Astrocyte (in vitro differentiated cells and primary cell): ENCODE data around the gene CACNA1D. TPM values are rescaled to one million over a fixed set of nuclear protein-coding genes. Genes with fewer than 3 reads are reported as not detected.

ENCODE experiments used
- DNase-seq: peaks from one replicate; pipeline ENCODE4 v3.0.0-alpha.2; 2010; ENCODE audit warnings: low read depth
- FAIRE-seq: peaks from 2 replicates; lab custom pipeline; 2011; peaks lifted over from hg19 to GRCh38; lab: Jason Lieb, UNC
- H2AFZ ChIP-seq: 2 replicates; pipeline ENCODE4 v1.6.0; 2012; ENCODE audit warnings: low read depth, low read length, inconsistent platforms
- H3K27ac ChIP-seq: 2 replicates; pipeline ENCODE4 v1.5.1; 2011; ENCODE audit warnings: low read depth, low read length, inconsistent platforms
- H3K27me3 ChIP-seq: 2 replicates; pipeline ENCODE4 v1.6.0; 2011; ENCODE audit warnings: low read length, inconsistent platforms; ENCODE audit not compliant: insufficient read depth
- H3K36me3 ChIP-seq: 2 replicates; pipeline ENCODE4 v1.5.1; 2011; ENCODE audit warnings: low read length, inconsistent platforms; ENCODE audit not compliant: insufficient read depth
- H3K4me1 ChIP-seq: 2 replicates; pipeline ENCODE4 v1.5.1; 2011; ENCODE audit warnings: low read length, inconsistent platforms; ENCODE audit not compliant: insufficient read depth
- H3K4me2 ChIP-seq: 2 replicates; pipeline ENCODE4 v1.6.0; 2012; ENCODE audit warnings: low read length, inconsistent platforms
- H3K4me3 ChIP-seq: 2 replicates; pipeline ENCODE4 v1.5.1; 2011; ENCODE audit warnings: low read depth, mild to moderate bottlenecking, low read length, inconsistent platforms; ENCODE audit not compliant: insufficient read depth
- H3K79me2 ChIP-seq: 2 replicates; pipeline ENCODE4 v1.6.0; 2012; ENCODE audit warnings: mild to moderate bottlenecking, low read length, inconsistent platforms; ENCODE audit not compliant: insufficient read depth
- H3K9ac ChIP-seq: 2 replicates; pipeline ENCODE4 v1.6.0; 2012; ENCODE audit warnings: mild to moderate bottlenecking, low read length, inconsistent platforms
- H3K9me3 ChIP-seq: 2 replicates; pipeline ENCODE4 v1.5.1; 2012; ENCODE audit warnings: low read depth, mild to moderate bottlenecking, low read length, inconsistent platforms; ENCODE audit not compliant: insufficient read depth
- H4K20me1 ChIP-seq: 2 replicates; pipeline ENCODE4 v1.6.0; 2012; ENCODE audit warnings: low read length, inconsistent platforms; ENCODE audit not compliant: insufficient read depth
- H3K27ac Mint-ChIP-seq: one replicate; pipeline ENCODE4 v1.8.0; 2021; ENCODE audit warnings: mild to moderate bottlenecking, mixed read lengths; ENCODE audit not compliant: unreplicated experiment
- H3K27me3 Mint-ChIP-seq: one replicate; pipeline ENCODE4 v1.8.0; 2021; ENCODE audit warnings: low read depth, mixed read lengths; ENCODE audit not compliant: unreplicated experiment
- H3K36me3 Mint-ChIP-seq: one replicate; pipeline ENCODE4 v1.8.0; 2021; ENCODE audit warnings: low read depth, mixed read lengths; ENCODE audit not compliant: unreplicated experiment
- H3K4me1 Mint-ChIP-seq: one replicate; pipeline ENCODE4 v1.8.0; 2021; ENCODE audit warnings: low read depth, mixed read lengths; ENCODE audit not compliant: unreplicated experiment
- H3K4me3 Mint-ChIP-seq: one replicate; pipeline ENCODE4 v1.8.0; 2021; ENCODE audit warnings: mild to moderate bottlenecking, moderate library complexity, mixed read lengths; ENCODE audit not compliant: unreplicated experiment
- H3K9me3 Mint-ChIP-seq: one replicate; pipeline ENCODE4 v1.8.0; 2021; ENCODE audit warnings: mild to moderate bottlenecking, mixed read lengths; ENCODE audit not compliant: unreplicated experiment
- CTCF ChIP-seq: IDR thresholded peaks from 2 replicates; pipeline ENCODE4 v1.5.1; 2011; ENCODE audit warnings: low read depth, mild to moderate bottlenecking, inconsistent platforms, low read length, moderate library complexity; ENCODE audit not compliant: insufficient read depth
- EZH2 ChIP-seq: IDR thresholded peaks from 2 replicates; pipeline ENCODE4 v1.6.1; 2012; ENCODE audit warnings: mild to moderate bottlenecking, low read length, inconsistent platforms; ENCODE audit not compliant: insufficient read depth
- total RNA-seq: library from RNA; stranded (reverse); gene quantifications from 2 replicates; pipeline ENCODE4 v1.2.1, GENCODE V29; 2021

Gene CACNA1D
- total RNA-seq, 1 donor from 2014 or later = 0.41 TPM

- Histone ChIP-seq H3K9ac (no peak overlapping the region), H4K20me1 (no peaks in the 10 kb centered on the region), H3K4me3 (no peak overlapping the region), H3K4me2 (peak overlapping the region; percentile 9), H3K9me3 (no peaks in the 10 kb centered on the region), H3K79me2 (no peaks in the 10 kb centered on the region), H3K4me1 (peaks cover 15% of the 10 kb centered on the region), H2AFZ (no peak overlapping the region), H3K36me3 (no peaks in the 10 kb centered on the region), H3K27ac (no peak overlapping the region), H3K27me3 (peaks cover 6% of the 10 kb centered on the region)
- TF ChIP-seq CTCF = no peak
- TF ChIP-seq EZH2 = no peak
- peaks cover 10% of the 10 kb centered on the region for H3K4me1 Mint-ChIP-seq
- peaks cover 1% of the 10 kb centered on the region for H3K9me3 Mint-ChIP-seq
- H3K27me3 Mint-ChIP-seq = peaks cover 67% of the 10 kb centered on the region
- H3K27ac Mint-ChIP-seq = peak overlapping the region; percentile 48
- no peak overlapping the region for H3K4me3 Mint-ChIP-seq
- no peaks in the 10 kb centered on the region for H3K36me3 Mint-ChIP-seq
- DNase-seq (peak; percentile 36), FAIRE-seq (no peak)
These were observed 278.6 kb downstream of the CACNA1D start for GRCh38 chr3:53773021-53773436.

- Histone ChIP-seq H3K4me2 (peak overlapping the region; percentile 9), H3K36me3 (no peaks in the 10 kb centered on the region), H3K9ac (no peak overlapping the region), H4K20me1 (no peaks in the 10 kb centered on the region), H2AFZ (no peak overlapping the region), H3K4me1 (peaks cover 15% of the 10 kb centered on the region), H3K27me3 (peaks cover 6% of the 10 kb centered on the region), H3K4me3 (no peak overlapping the region), H3K27ac (no peak overlapping the region), H3K9me3 (no peaks in the 10 kb centered on the region), H3K79me2 (no peaks in the 10 kb centered on the region)
- no peak for TF ChIP-seq EZH2
- H3K9me3 Mint-ChIP-seq = peaks cover 1% of the 10 kb centered on the region
- FAIRE-seq = no peak
- DNase-seq = peak; percentile 73
- H3K36me3 Mint-ChIP-seq = no peaks in the 10 kb centered on the region
- H3K27me3 Mint-ChIP-seq = peaks cover 61% of the 10 kb centered on the region
- no peak overlapping the region for H3K4me3 Mint-ChIP-seq
- peaks cover 10% of the 10 kb centered on the region for H3K4me1 Mint-ChIP-seq
- H3K27ac Mint-ChIP-seq = no peak overlapping the region
These were observed 279.4 kb downstream of the CACNA1D start for GRCh38 chr3:53773611-53774368.

- FAIRE-seq (no peak), DNase-seq (no peak)
- Mint-ChIP-seq H3K27me3 (peaks cover 55% of the 10 kb centered on the region), H3K36me3 (no peaks in the 10 kb centered on the region), H3K27ac (no peak overlapping the region), H3K4me1 (peaks cover 10% of the 10 kb centered on the region), H3K9me3 (peaks cover 1% of the 10 kb centered on the region), H3K4me3 (no peak overlapping the region)
- H3K79me2 ChIP-seq = no peaks in the 10 kb centered on the region
- no peak overlapping the region for H3K4me2 ChIP-seq
- TF ChIP-seq EZH2 = no peak
- no peak for TF ChIP-seq CTCF
- no peak overlapping the region for H2AFZ ChIP-seq
- no peaks in the 10 kb centered on the region for H3K36me3 ChIP-seq
- peaks cover 15% of the 10 kb centered on the region for H3K4me1 ChIP-seq
- H3K4me3 ChIP-seq = no peak overlapping the region
- H4K20me1 ChIP-seq = no peaks in the 10 kb centered on the region
- no peak overlapping the region for H3K9ac ChIP-seq
- H3K27ac ChIP-seq = no peak overlapping the region
- H3K27me3 ChIP-seq = peaks cover 6% of the 10 kb centered on the region
- H3K9me3 ChIP-seq = no peaks in the 10 kb centered on the region
These were observed 280.0 kb downstream of the CACNA1D start for GRCh38 chr3:53774414-53774813.
